IMR-90 (cell line): ENCODE measurements around the gene CWH43. TPM values are rescaled to one million over a fixed set of nuclear protein-coding genes. Genes with fewer than 3 reads are reported as not detected.

Source experiments
- ATAC-seq: fragments of 200-7000 bp; cut with Tn5 transposase; 2 replicates; pipeline ENCODE4 v1.9.1; 2020; ENCODE audit warnings: low read depth, mild to moderate bottlenecking, moderate library complexity
- BruUV-seq: library from RNA; stranded (reverse); fragments of 400-500 nt; replicated peaks from 2 replicates; lab custom pipeline; 2021; lab: Mats Ljungman, UMichigan
- CTCF ChIA-PET: fragments of 300-600 bp; formaldehyde crosslinking; extraction: SDS; loops from one replicate; lab custom pipeline; 2021; ENCODE audit warnings: antibody characterized with exemption; lab: Yijun Ruan, JAX
- POLR2A ChIA-PET: fragments of 300-600 bp; sonication (Branson Sonifier 250); formaldehyde crosslinking; loops from one replicate; lab custom pipeline; 2022; ENCODE audit warnings: antibody characterized with exemption; ENCODE audit not compliant: unreplicated experiment; lab: Charles Lee
- DNase-seq: peaks from one replicate; pipeline ENCODE4 v3.0.0; 2013
- H2AFZ ChIP-seq: replicated peaks from 2 replicates; pipeline ENCODE3; 2013; ENCODE audit warnings: low read length, mild to moderate bottlenecking; ENCODE audit not compliant: poor library complexity
- H2AK5ac ChIP-seq: 2 replicates; pipeline ENCODE4 v1.6.1; 2013; ENCODE audit warnings: low read depth, low read length, inconsistent platforms
- H2AK9ac ChIP-seq: replicated peaks from 2 replicates; pipeline ENCODE3; 2013; ENCODE audit warnings: mild to moderate bottlenecking, low read depth, low read length, moderate library complexity; ENCODE audit not compliant: poor library complexity
- H2BK120ac ChIP-seq: 2 replicates; pipeline ENCODE4 v1.6.1; 2013; ENCODE audit warnings: low read depth, low read length, inconsistent platforms
- H2BK15ac ChIP-seq: 3 replicates; pipeline ENCODE4 v1.6.1; 2013; ENCODE audit warnings: low read depth, low read length, inconsistent platforms
- H2BK20ac ChIP-seq: 2 replicates; pipeline ENCODE4 v1.6.1; 2013; ENCODE audit warnings: low read depth, mild to moderate bottlenecking, inconsistent platforms, low read length, moderate library complexity
- H2BK5ac ChIP-seq: 2 replicates; pipeline ENCODE4 v1.6.1; 2013; ENCODE audit warnings: mild to moderate bottlenecking, low read depth, low read length, inconsistent platforms; ENCODE audit not compliant: poor library complexity, severe bottlenecking
- H3K14ac ChIP-seq: replicated peaks from 2 replicates; pipeline ENCODE4 v1.6.1; 2013; ENCODE audit warnings: low read depth, low read length, inconsistent platforms
- H3K18ac ChIP-seq: 2 replicates; pipeline ENCODE4 v1.6.1; 2013; ENCODE audit warnings: low read depth, low read length, control low read depth
- H3K23ac ChIP-seq: 2 replicates; pipeline ENCODE4 v1.6.1; 2013; ENCODE audit warnings: low read depth, low read length, inconsistent platforms
- H3K27ac ChIP-seq: 2 replicates; pipeline ENCODE4 v1.5.1; 2013; ENCODE audit warnings: mild to moderate bottlenecking, control low read depth, low read length; ENCODE audit not compliant: insufficient read depth
- H3K27me3 ChIP-seq: 2 replicates; pipeline ENCODE4 v1.6.1; 2013; ENCODE audit warnings: low read length; ENCODE audit not compliant: control insufficient read depth, insufficient read depth
- H3K36me3 ChIP-seq: 2 replicates; pipeline ENCODE4 v1.6.1; 2013; ENCODE audit warnings: low read length, mixed read lengths; ENCODE audit not compliant: control insufficient read depth, insufficient read depth
- H3K4ac ChIP-seq: 2 replicates; pipeline ENCODE4 v1.6.1; 2013; ENCODE audit warnings: low read depth, low read length, inconsistent platforms
- H3K4me1 ChIP-seq: 2 replicates; pipeline ENCODE4 v1.6.1; 2013; ENCODE audit warnings: low read length, mixed read lengths; ENCODE audit not compliant: control insufficient read depth, insufficient read depth
- H3K4me2 ChIP-seq: 2 replicates; pipeline ENCODE4 v1.6.1; 2013; ENCODE audit warnings: low read depth, mild to moderate bottlenecking, control low read depth, low read length, moderate library complexity
- H3K4me3 ChIP-seq: 2 replicates; pipeline ENCODE4 v1.5.1; 2013; ENCODE audit warnings: low read depth, mild to moderate bottlenecking, control low read depth, low read length, moderate library complexity; ENCODE audit not compliant: insufficient read depth
- H3K56ac ChIP-seq: 2 replicates; pipeline ENCODE4 v1.6.1; 2013; ENCODE audit warnings: low read length, inconsistent platforms; ENCODE audit not compliant: insufficient read depth; ENCODE audit errors: extremely low read depth
- H3K79me1 ChIP-seq, 2 experiments: 2 replicates each; pipeline ENCODE4 v1.6.1; 2013; ENCODE audit warnings: low read length in 2 of 2, inconsistent platforms in 1 of 2, low read depth in 1 of 2
- H3K9ac ChIP-seq: 2 replicates; pipeline ENCODE4 v1.6.1; 2013; ENCODE audit warnings: low read depth, low read length, control low read depth
- H3K9me1 ChIP-seq: 2 replicates; pipeline ENCODE4 v1.6.1; 2013; ENCODE audit warnings: low read length, inconsistent platforms; ENCODE audit not compliant: insufficient read depth
- H3K9me3 ChIP-seq: 2 replicates; pipeline ENCODE4 v1.6.1; 2013; ENCODE audit warnings: low read length; ENCODE audit not compliant: control insufficient read depth, insufficient read depth
- H4K20me1 ChIP-seq: 2 replicates; pipeline ENCODE4 v1.6.1; 2013; ENCODE audit warnings: low read length, inconsistent platforms; ENCODE audit not compliant: insufficient read depth
- H4K5ac ChIP-seq: 2 replicates; pipeline ENCODE4 v1.6.1; 2013; ENCODE audit warnings: mild to moderate bottlenecking, low read depth, low read length, control low read depth
- H4K8ac ChIP-seq, 2 experiments: 2 replicates each; pipeline ENCODE4 v1.6.1; 2013; ENCODE audit warnings: low read depth in 2 of 2, low read length in 2 of 2, control low read depth in 1 of 2, inconsistent platforms in 1 of 2
- H4K91ac ChIP-seq: 2 replicates; pipeline ENCODE4 v1.6.1; 2013; ENCODE audit warnings: low read depth, low read length, inconsistent platforms; ENCODE audit not compliant: insufficient read depth
- CHD1 ChIP-seq: IDR thresholded peaks from 2 replicates; pipeline ENCODE4 v1.6.1; 2012; ENCODE audit warnings: low read depth, low read length, improper control_type of control experiment
- RAD21 ChIP-seq: IDR thresholded peaks from 2 replicates; pipeline ENCODE4 v1.6.1; 2012; ENCODE audit warnings: low read length, improper control_type of control experiment
- RCOR1 ChIP-seq: IDR thresholded peaks from 2 replicates; pipeline ENCODE4 v1.6.1; 2012; ENCODE audit warnings: mild to moderate bottlenecking, low read length, improper control_type of control experiment; ENCODE audit not compliant: insufficient replicate concordance
- WGBS, 2 experiments: methylation state at CpG; one replicate each; pipeline versions ENCODE4 v1.1.5 to v1.1.7; 2013; ENCODE audit warnings: missing lambda C conversion rate in 2 of 2; ENCODE audit not compliant: insufficient read length in 1 of 2; ENCODE audit errors: extremely low coverage in 2 of 2; 5-methylcytosine and 5-hydroxymethylcytosine counted together
- dilution Hi-C: fragments of 300-500 bp; cut with HindIII; formaldehyde crosslinking; loops from one replicate; pipeline ENCODE4 v1.14.3; 2018; ENCODE audit warnings: low sequenced_read_pairs; ENCODE audit not compliant: unreplicated experiment
- in situ Hi-C: fragments of 300-500 bp; cut with MboI; formaldehyde crosslinking; loops from 3 replicates; pipeline ENCODE4 v1.14.3; 2019; ENCODE audit warnings: low sequenced_read_pairs, inconsistent platforms, mixed read lengths
- intact Hi-C: fragments of 100-400 bp; cut with micrococcal nuclease; formaldehyde crosslinking; loops from 2 replicates; pipeline ENCODE4 v1.10.0; 2022
- polyA plus RNA-seq, 3 experiments: library from polyadenylated mRNA; depleted of rRNA; stranded (reverse); fragments of >200 nt; gene quantifications; 2 replicates each; pipeline ENCODE4 v1.2.3, GENCODE V29; 2012; ENCODE audit warnings: low replicate concordance in 1 of 3
- total RNA-seq: library from RNA; depleted of rRNA; stranded (reverse); fragments of >200 nt; gene quantifications from 2 replicates; pipeline ENCODE4 v1.2.3, GENCODE V29; 2012

The CWH43 gene
- total and polyA plus RNA-seq, 2 of the 4 experiments (the other 2 are of a cell fraction) = not detected

DNA sequence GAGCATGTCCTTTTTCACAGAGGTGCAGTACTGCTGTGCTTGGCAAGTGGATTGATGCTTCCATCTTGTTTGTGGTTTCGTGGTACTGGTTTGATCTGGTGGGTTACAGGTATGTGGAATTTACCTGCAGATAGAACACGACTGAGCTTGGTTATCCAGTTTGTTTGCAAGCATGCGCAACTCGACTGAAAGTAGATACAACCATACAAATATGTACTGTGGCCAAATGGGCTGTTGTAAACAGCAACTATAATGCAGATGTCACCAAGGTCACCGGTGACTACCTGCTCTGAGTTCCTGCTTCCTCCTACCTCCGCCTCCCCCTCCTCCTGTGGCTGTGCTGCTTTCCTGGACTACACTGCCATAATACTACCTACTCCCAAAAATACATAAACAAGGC, 12.4 kb downstream of the CWH43 start:
- no TSS peak for BruUV-seq
- H4K91ac ChIP-seq = no peak overlapping the region

More for the DNA sequence above, 12.4 kb downstream of the CWH43 start:
- Histone ChIP-seq H3K27ac (no peak overlapping the region), H3K27me3 (peaks cover 3% of the 10 kb centered on the region; the same call in 1 of the 2 replicates), H4K20me1 (no peaks in the 10 kb centered on the region), H3K9me3 (no peaks in the 10 kb centered on the region), H3K79me1 (no peaks in the 10 kb centered on the region), H2BK15ac (no peak overlapping the region), H3K4me3 (no peak overlapping the region), H3K4ac (no peak overlapping the region), H3K9ac (no peak overlapping the region), H3K4me2 (no peak overlapping the region), H3K14ac (no peak overlapping the region), H3K36me3 (no peaks in the 10 kb centered on the region), H3K56ac (no peak overlapping the region), H2AK5ac (no peak overlapping the region), H2BK20ac (no peak overlapping the region), H4K8ac (no peak overlapping the region), H2BK120ac (no peak overlapping the region), H3K18ac (no peak overlapping the region), H3K9me1 (no peaks in the 10 kb centered on the region), H2BK5ac (no peak overlapping the region), H2AK9ac (no peak overlapping the region), H2AFZ (no peak overlapping the region), H3K4me1 (no peaks in the 10 kb centered on the region), H3K23ac (no peak overlapping the region), H4K5ac (no peak overlapping the region)
- 100% methylated on average over 2 of the region's 6 CpGs; no CpG with 5 or more reads in 1 of the 2 experiments for WGBS, 2 experiments
- in situ Hi-C loops = no loop called here
- ATAC-seq (no peak), DNase-seq (no peak)
- intact Hi-C loops = no loop called here
- POLR2A ChIA-PET = no interaction called here
- TF ChIP-seq CHD1 (no peak), RCOR1 (no peak), RAD21 (no peak)
- dilution Hi-C loops = no loop called here
- CTCF ChIA-PET = no interaction called here
